Brain microvascular endothelial cell (primary cell): ENCODE data around the gene SSBP3.

Experiments used
- DNase-seq: peaks from one replicate; pipeline ENCODE4 v3.0.0-alpha.2; 2020
- H3K27ac ChIP-seq: fragments of 250-450 bp; sonication (Bioruptor Pico); 2 replicates; pipeline ENCODE4 v1.5.1; 2020; ENCODE audit warnings: mild to moderate bottlenecking, moderate library complexity
- H3K27me3 ChIP-seq: fragments of 250-450 bp; sonication (Bioruptor Pico); replicated peaks from 2 replicates; pipeline ENCODE4 v1.5.1; 2020; ENCODE audit warnings: mild to moderate bottlenecking
- H3K36me3 ChIP-seq: fragments of 250-450 bp; sonication (Bioruptor Pico); replicated peaks from 2 replicates; pipeline ENCODE4 v1.5.1; 2020; ENCODE audit warnings: mild to moderate bottlenecking
- H3K4me3 ChIP-seq: 2 replicates; pipeline ENCODE4 v1.5.1; 2011; ENCODE audit warnings: low read depth, mild to moderate bottlenecking, control low read depth, low read length, moderate library complexity
- CTCF ChIP-seq: IDR thresholded peaks from 2 replicates; pipeline ENCODE4 v1.5.1; 2011; ENCODE audit warnings: low read depth, mild to moderate bottlenecking, moderate library complexity, low read length, control low read depth, inconsistent platforms; ENCODE audit errors: missing control alignments
- in situ Hi-C: cut with HindIII; loops from 2 replicates; pipeline ENCODE4 v1.10.0; 2017; ENCODE audit warnings: low sequenced_read_pairs, low pct_ligation_motif_present

The SSBP3 gene

GRCh38 chr1:54260810-54261209 lies 145.4 kb downstream of the SSBP3 start:
- DNase-seq = no peak
- Histone ChIP-seq H3K36me3 (no peaks in the 10 kb centered on the region), H3K27me3 (no peaks in the 10 kb centered on the region), H3K4me3 (no peak overlapping the region), H3K27ac (no peak overlapping the region)
- in situ Hi-C loops = no loop called here
- TF ChIP-seq CTCF = no peak

GRCh38 chr1:54259546-54260140 lies 146.6 kb downstream of the SSBP3 start:
- no peak for TF ChIP-seq CTCF
- in situ Hi-C loops = no loop called here
- DNase-seq = no peak
- H3K4me3 ChIP-seq = no peak overlapping the region
- H3K36me3 ChIP-seq = no peaks in the 10 kb centered on the region
- no peaks in the 10 kb centered on the region for H3K27me3 ChIP-seq
- H3K27ac ChIP-seq = no peak overlapping the region

GRCh38 chr1:54257876-54258275 lies 148.3 kb downstream of the SSBP3 start:
- Histone ChIP-seq H3K27ac (no peak overlapping the region), H3K36me3 (no peaks in the 10 kb centered on the region), H3K4me3 (no peak overlapping the region), H3K27me3 (no peaks in the 10 kb centered on the region)
- in situ Hi-C loops = no loop called here
- DNase-seq = no peak
- no peak for TF ChIP-seq CTCF

- H3K4me3 ChIP-seq = no peak overlapping the region
- DNase-seq = no peak
- no peak for TF ChIP-seq CTCF
- no peak overlapping the region for H3K27ac ChIP-seq
- in situ Hi-C loops = no loop called here
- no peaks in the 10 kb centered on the region for H3K36me3 ChIP-seq
- no peaks in the 10 kb centered on the region for H3K27me3 ChIP-seq
Observed at GRCh38 chr1:54257346-54257620, 148.9 kb downstream of the SSBP3 start.

- no peaks in the 10 kb centered on the region for H3K36me3 ChIP-seq
- in situ Hi-C loops = no loop called here
- no peak for DNase-seq
Observed at GRCh38 chr1:54256522-54257345, 149.5 kb downstream of the SSBP3 start.

More at GRCh38 chr1:54256522-54257345, 149.5 kb downstream of the SSBP3 start:
- TF ChIP-seq CTCF = no peak
- Histone ChIP-seq H3K4me3 (no peak overlapping the region), H3K27me3 (no peaks in the 10 kb centered on the region), H3K27ac (no peak overlapping the region)
